IPS-15b (cell line): ENCODE results near the gene ELOVL4.

Experiments
- H3K27me3 ChIP-seq: one replicate; pipeline ENCODE4 v1.6.1; 2013; ENCODE audit warnings: low read length; ENCODE audit not compliant: control insufficient read depth, insufficient read depth
- H3K36me3 ChIP-seq: one replicate; pipeline ENCODE4 v1.6.1; 2013; ENCODE audit warnings: low read length; ENCODE audit not compliant: control insufficient read depth, insufficient read depth
- H3K4me1 ChIP-seq: one replicate; pipeline ENCODE4 v1.6.1; 2013; ENCODE audit warnings: mild to moderate bottlenecking, low read length; ENCODE audit not compliant: control insufficient read depth, insufficient read depth
- H3K4me3 ChIP-seq: one replicate; pipeline ENCODE4 v1.5.1; 2013; ENCODE audit warnings: low read depth, low read length
- H3K9ac ChIP-seq: one replicate; pipeline ENCODE4 v1.6.1; 2013; ENCODE audit warnings: low read depth, mild to moderate bottlenecking, low read length
- H3K9me3 ChIP-seq: one replicate; pipeline ENCODE4 v1.6.1; 2013; ENCODE audit warnings: mild to moderate bottlenecking, low read length; ENCODE audit not compliant: control insufficient read depth, insufficient read depth

The ELOVL4 gene

DNA sequence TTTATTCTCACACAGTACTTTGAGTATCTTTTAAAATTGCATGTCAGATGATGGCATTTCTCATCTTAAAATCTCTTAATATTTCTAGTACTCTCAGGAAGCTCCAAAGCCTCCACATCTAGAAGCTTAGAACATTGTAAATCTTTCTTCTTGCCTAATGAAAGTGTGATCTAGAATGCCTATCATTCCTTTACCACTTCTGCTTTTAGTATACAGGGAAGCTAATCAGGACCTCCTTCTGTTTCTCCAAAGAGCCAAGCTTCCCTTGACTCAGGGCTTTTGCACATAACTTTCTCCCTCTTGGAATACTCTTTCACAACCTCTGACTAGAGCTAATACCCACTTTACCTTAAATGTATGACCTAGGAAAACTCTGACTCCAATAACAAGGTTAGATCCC lies 7.5 kb upstream of the ELOVL4 start:
- Histone ChIP-seq H3K9me3 (no peaks in the 10 kb centered on the region), H3K4me1 (no peaks in the 10 kb centered on the region), H3K9ac (no peak overlapping the region), H3K27me3 (no peaks in the 10 kb centered on the region), H3K4me3 (no peak overlapping the region), H3K36me3 (no peaks in the 10 kb centered on the region)

DNA sequence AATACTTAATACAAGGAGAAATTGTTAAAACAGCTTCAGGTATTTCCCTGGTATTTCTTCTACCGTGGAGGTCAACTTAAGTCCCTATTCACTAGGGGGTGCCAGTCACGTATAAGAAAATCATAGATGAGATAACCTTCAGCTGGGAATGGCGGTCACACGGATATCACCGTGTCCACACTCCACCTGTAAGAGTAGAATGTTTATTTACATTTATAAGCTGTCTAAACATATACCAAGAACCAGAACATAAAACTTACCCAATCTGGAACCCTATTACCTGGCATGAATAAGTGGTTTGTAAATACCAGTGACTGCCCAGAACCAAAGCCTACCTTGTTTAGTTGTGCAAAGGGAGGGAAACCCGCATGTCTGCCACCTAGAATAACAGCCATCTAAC lies 1.9 kb upstream of the ELOVL4 start:
- H3K9ac ChIP-seq = no peak overlapping the region
- H3K4me3 ChIP-seq = no peak overlapping the region
- H3K27me3 ChIP-seq = no peaks in the 10 kb centered on the region
- H3K4me1 ChIP-seq = peaks cover 7% of the 10 kb centered on the region
- H3K9me3 ChIP-seq = no peaks in the 10 kb centered on the region
- no peaks in the 10 kb centered on the region for H3K36me3 ChIP-seq

DNA sequence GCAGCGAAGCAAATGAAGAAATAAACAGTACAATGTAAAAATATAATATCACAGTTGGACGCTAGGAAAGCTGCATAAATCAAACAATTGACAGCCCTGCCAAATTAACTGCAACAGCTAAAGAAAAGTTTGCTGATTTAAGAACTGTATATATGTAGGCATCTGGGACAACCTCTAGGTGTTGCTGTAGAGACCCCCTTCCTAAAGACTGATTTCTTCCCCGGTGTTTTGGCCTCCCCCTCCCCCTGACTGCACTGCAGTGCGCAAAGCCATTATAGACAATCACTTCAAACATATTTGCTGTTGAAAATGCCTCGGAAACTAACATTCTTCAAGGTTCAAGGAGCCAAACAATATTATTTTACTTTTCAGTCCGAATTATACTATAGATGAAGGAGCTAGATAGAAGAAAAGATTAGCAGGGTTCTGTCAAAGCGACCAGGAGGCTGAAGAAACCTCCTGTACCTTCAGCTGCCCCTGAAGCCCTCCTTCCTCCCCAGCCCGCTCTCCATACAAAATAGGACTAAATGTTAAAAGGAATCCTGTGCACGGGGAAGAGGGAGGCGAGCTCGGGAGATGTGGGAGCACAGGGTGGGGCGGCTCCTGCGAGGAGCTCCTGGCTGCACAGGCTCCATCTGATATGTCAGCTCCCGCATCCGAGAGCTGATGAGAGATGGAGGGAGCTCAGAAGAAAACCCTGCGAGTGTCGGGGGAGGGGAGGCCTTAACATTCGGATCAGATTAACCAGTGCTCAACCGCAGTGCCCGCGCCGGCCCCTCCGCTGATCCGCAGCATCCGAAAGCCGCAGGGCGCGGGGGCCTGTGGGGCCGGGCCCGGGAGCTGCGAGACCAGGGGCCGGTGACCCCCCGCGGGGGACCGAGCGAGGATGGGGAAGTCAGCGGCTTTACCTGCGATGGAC lies 822 bp downstream of the ELOVL4 start:
- peak overlapping the region; percentile 29 for H3K9ac ChIP-seq

DNA sequence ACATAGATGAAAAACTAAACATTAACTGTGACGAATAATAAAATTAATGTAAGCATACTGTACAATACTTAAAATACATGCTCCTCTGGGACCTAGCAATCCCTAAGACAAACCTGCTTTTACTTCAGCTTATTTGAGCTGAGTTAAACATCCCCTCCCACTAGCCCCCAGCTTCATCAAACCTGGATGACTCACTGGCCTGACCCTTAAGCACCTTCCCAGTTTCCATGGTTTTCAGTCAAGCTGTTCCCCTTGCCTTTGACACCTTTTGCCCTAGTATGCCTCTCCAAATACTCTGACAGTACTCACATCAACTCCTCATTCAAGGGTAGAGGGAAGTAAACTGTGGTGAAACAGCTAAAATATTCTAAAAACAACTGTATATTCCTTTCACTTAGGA lies 4.2 kb downstream of the ELOVL4 start:
- H3K36me3 ChIP-seq = no peaks in the 10 kb centered on the region
- H3K9ac ChIP-seq = no peak overlapping the region
- H3K4me3 ChIP-seq = no peak overlapping the region
- peaks cover 39% of the 10 kb centered on the region for H3K4me1 ChIP-seq
- H3K9me3 ChIP-seq = no peaks in the 10 kb centered on the region
- H3K27me3 ChIP-seq = no peaks in the 10 kb centered on the region

More for the DNA sequence above, 822 bp downstream of the ELOVL4 start:
- peak overlapping the region; percentile 57 for H3K4me3 ChIP-seq
- H3K9me3 ChIP-seq = no peaks in the 10 kb centered on the region
- H3K4me1 ChIP-seq = peaks cover 29% of the 10 kb centered on the region
- H3K36me3 ChIP-seq = no peaks in the 10 kb centered on the region
- H3K27me3 ChIP-seq = no peaks in the 10 kb centered on the region

DNA sequence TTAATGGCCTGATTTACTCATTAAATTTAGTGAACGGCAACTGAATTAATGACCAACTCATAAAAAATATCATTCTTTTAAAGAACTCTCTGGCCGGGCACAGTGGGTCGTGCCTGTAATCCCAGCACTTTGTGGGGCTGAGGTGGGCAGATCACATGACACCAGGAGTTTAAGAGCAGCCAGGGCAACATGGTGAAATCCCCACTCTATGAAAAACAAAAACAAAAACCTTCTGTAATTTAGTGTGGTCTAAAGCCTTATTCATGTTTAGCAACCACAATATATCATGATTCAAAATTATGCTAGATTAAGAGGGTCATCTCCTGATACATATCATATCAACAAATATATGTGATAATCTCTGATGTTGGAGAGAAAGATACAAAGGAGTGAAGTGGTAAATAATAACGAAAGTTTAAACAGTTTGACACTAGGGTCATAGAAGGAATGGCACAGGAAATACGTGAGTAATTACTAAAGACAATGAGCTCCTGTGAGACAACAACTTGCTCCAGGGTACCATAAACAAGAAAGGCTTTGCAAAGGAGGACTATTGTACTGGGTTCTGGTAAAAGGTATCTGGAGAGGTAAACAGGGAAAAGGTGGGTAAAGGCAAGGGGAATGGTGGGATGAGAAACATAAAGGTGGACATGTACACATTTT lies 5.7 kb downstream of the ELOVL4 start:
- Histone ChIP-seq H3K4me1 (peaks cover 42% of the 10 kb centered on the region), H3K27me3 (no peaks in the 10 kb centered on the region), H3K36me3 (no peaks in the 10 kb centered on the region), H3K9me3 (no peaks in the 10 kb centered on the region), H3K9ac (no peak overlapping the region), H3K4me3 (no peak overlapping the region)

DNA sequence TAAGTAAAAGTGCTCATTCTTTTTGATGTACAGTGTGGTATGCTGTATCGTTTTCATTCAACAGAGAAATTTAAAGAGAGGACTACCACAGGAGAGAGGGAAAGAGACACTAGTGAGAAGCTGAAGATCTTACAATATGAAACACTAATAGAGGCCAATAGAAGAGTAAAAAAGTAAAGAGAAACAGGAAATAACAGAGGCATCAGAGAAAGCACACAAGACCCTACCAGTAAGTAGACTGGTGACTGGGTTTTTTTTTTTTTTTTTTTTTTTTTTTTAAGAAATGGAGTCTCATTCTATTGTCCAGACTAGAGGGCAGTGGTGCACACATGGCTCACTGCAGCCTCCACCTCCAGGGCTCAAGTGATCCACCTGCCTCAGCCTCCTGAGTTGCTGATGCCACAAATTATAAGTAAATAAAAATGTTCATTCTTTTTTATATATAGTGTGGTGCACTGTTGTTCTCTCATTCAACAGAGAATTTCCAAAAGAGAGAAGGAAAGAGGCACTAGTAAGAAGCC lies 18.8 kb downstream of the ELOVL4 start:
- Histone ChIP-seq H3K27me3 (no peaks in the 10 kb centered on the region), H3K9me3 (no peaks in the 10 kb centered on the region), H3K9ac (no peak overlapping the region)

DNA sequence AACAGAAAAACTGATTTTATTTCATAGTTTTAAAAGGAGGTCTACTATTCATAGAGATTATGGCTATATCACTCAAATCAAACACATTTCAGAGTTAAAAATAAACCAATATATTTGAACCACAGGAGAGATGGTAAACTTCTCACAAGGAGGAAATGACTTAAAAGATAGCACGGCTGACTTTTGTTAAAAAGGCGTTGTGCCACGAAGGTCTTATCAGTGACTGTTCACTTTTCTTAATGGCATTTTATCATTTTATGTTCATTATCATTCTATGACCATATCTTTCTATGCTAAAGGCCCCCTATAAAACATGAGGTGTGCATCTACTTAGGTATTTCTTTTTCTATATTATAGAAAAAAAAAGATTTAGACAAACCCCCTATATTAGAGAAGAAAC lies 19.6 kb downstream of the ELOVL4 start:
- Histone ChIP-seq H3K4me1 (no peaks in the 10 kb centered on the region), H3K9me3 (no peaks in the 10 kb centered on the region), H3K27me3 (no peaks in the 10 kb centered on the region), H3K9ac (no peak overlapping the region), H3K36me3 (no peaks in the 10 kb centered on the region), H3K4me3 (no peak overlapping the region)

More for the DNA sequence above, 18.8 kb downstream of the ELOVL4 start:
- Histone ChIP-seq H3K36me3 (no peaks in the 10 kb centered on the region), H3K4me3 (no peak overlapping the region), H3K4me1 (no peaks in the 10 kb centered on the region)

DNA sequence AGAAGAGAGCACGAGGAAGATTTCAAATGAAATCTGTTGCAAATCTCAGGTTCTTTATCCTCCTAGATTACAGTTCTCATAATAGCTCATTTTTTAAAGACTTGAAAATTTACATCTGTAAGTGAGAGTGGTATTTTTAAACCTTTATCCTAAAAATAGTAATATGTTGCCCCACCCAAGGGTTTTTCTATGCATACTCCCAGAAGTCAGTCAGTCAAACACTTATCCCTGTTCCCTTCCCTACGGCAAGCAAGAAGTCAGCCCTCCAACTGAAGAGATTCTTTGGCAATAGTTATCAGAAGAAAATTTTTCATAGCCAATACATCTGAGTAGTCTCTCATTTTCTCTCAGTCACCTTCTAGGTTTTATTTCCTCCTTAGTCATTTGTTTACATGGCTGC lies 24.1 kb downstream of the ELOVL4 start:
- no peaks in the 10 kb centered on the region for H3K9me3 ChIP-seq
- H3K27me3 ChIP-seq = no peaks in the 10 kb centered on the region
- H3K9ac ChIP-seq = no peak overlapping the region
- H3K4me3 ChIP-seq = no peak overlapping the region
- H3K36me3 ChIP-seq = no peaks in the 10 kb centered on the region
- no peaks in the 10 kb centered on the region for H3K4me1 ChIP-seq

DNA sequence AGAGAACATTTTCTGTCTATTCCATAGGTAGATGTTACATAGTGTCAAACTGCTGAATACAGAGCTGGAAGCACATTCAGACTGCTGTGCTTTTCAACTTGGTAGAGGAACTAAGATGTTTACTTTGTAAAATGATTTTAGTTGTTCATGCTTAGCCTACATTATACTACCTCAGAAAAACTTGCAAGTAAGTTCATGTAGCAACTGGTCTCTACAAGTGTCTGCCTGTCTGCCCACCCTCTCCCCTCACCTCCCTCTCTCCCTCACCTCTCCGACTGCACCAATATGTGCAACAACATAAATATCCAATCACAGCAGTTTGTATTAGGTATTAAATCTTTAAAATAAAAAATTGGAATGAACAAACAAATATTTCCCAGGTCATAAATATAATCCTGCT lies 25.3 kb downstream of the ELOVL4 start:
- Histone ChIP-seq H3K27me3 (no peaks in the 10 kb centered on the region), H3K9me3 (no peaks in the 10 kb centered on the region), H3K36me3 (no peaks in the 10 kb centered on the region), H3K4me1 (no peaks in the 10 kb centered on the region), H3K9ac (no peak overlapping the region), H3K4me3 (no peak overlapping the region)

DNA sequence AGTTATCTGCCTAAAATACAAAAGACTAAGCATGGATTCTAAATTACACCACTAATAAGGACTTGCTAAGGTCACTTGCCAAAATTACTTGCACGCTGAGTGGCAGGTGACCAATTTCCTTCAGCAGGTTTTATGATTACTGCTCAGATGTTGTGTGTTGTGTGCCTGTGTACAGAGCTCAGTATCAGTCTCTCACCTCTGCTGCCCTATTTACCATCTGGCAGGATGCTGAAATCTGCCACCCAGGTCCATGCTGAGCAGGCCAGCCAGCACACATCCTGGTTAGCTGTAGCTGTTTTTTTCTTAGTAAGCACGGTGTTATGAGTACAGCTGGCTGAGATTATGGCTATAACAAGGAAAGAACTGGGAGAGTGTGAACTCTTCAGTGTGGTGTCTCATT lies 34.0 kb downstream of the ELOVL4 start:
- H3K36me3 ChIP-seq = no peaks in the 10 kb centered on the region
- H3K27me3 ChIP-seq = no peaks in the 10 kb centered on the region
- no peak overlapping the region for H3K4me3 ChIP-seq
- peaks cover 5% of the 10 kb centered on the region for H3K4me1 ChIP-seq
- H3K9ac ChIP-seq = no peak overlapping the region
- no peaks in the 10 kb centered on the region for H3K9me3 ChIP-seq

DNA sequence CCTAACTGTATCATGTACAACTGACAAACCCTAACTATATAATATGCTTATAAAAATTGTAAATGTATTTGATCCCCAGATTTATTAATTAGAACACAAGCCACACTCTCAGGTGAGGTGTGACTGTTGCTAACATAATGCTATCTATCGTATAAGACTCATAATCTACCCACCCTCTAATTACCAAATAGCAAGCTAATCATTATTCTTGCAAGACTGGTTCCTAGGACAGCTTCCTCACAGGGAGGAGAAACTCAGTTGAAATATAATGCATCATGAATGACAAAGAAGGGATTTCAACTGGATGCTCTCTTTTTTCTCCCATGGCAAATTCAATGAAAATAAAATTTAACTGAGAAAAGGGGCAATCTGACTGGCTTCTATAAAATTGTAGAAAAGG lies 35.4 kb downstream of the ELOVL4 start:
- Histone ChIP-seq H3K4me3 (no peak overlapping the region), H3K9ac (no peak overlapping the region), H3K4me1 (peaks cover 5% of the 10 kb centered on the region), H3K27me3 (no peaks in the 10 kb centered on the region), H3K9me3 (no peaks in the 10 kb centered on the region), H3K36me3 (no peaks in the 10 kb centered on the region)

DNA sequence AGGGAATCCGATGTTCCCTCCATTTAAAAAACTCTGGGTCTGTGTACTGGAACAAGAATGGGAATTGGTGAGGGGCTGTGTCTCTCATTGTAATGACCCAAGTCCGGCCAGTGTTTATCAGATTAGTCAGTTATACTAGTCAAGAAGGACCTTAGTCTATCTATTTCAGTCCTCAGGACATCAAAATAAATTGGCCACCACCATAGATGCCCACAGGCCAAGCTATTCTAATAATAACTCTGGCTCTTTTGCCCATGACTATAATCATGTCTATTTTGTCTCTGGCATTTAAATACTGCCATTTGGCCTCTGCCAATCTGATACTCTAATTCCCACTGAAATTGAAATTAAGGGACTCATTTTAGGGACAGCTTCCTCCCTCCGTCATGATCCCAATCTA lies 37.8 kb downstream of the ELOVL4 start:
- Histone ChIP-seq H3K36me3 (no peaks in the 10 kb centered on the region), H3K27me3 (no peaks in the 10 kb centered on the region), H3K9me3 (no peaks in the 10 kb centered on the region), H3K4me1 (peaks cover 5% of the 10 kb centered on the region), H3K9ac (no peak overlapping the region), H3K4me3 (no peak overlapping the region)
